ENCODE measurements around the gene CLSTN2.

The CLSTN2 gene

GRCh38 chr3:140199743-140200142 lies 264.8 kb downstream of the CLSTN2 start:
- TF ChIP-seq CTCF (IDR thresholded peaks at IDR 0.05) = no peak
- DNase-seq (ENCODE audit: low spot score) = no peak
- Histone ChIP-seq H3K4me3 (no peak overlapping the region), H3K27ac (no peak overlapping the region)

DNA sequence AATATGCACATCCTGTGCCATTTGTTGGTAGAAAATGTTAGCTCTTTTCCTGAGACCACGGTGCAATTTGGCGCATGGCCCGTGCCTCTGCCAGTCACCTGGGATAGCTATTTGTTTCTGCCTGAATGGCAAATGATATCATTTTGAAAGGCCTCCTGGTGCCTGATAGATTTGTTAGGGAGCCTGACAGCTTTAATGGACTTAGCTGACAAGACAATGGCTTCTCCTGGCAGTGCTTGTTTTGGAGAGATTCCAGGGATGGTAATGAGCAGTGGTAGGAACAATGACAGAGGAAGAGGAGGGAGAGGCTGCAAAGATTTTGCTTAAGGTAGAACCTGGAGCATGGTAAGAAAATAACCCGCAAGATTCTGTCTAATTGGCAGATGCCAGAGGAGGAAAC lies 268.5 kb downstream of the CLSTN2 start:
- H3K4me3 ChIP-seq = no peak overlapping the region
- DNase-seq (ENCODE audit: low spot score) = no peak
- no peak for TF ChIP-seq CTCF (IDR thresholded peaks at IDR 0.05)
- H3K27ac ChIP-seq = no peak overlapping the region

GRCh38 chr3:140204271-140204984 lies 269.4 kb downstream of the CLSTN2 start:
- no peak for TF ChIP-seq CTCF (IDR thresholded peaks at IDR 0.05)
- Histone ChIP-seq H3K27ac (no peak overlapping the region), H3K4me3 (no peak overlapping the region)
- no peak for DNase-seq (ENCODE audit: low spot score)

- no peak for TF ChIP-seq CTCF (IDR thresholded peaks at IDR 0.05)
- DNase-seq (ENCODE audit: low spot score) = no peak
- H3K4me3 ChIP-seq = no peak overlapping the region
- H3K27ac ChIP-seq = no peak overlapping the region
Observed at GRCh38 chr3:140205598-140205997, 270.6 kb downstream of the CLSTN2 start.

GRCh38 chr3:140206196-140207040 lies 271.4 kb downstream of the CLSTN2 start:
- H3K27ac ChIP-seq = no peak overlapping the region
- no peak for DNase-seq (ENCODE audit: low spot score)
- no peak overlapping the region for H3K4me3 ChIP-seq
- no peak for TF ChIP-seq CTCF (IDR thresholded peaks at IDR 0.05)

- H3K4me3 ChIP-seq = no peak overlapping the region
- DNase-seq (ENCODE audit: low spot score) = no peak
- no peak overlapping the region for H3K27ac ChIP-seq
- no peak for TF ChIP-seq CTCF (IDR thresholded peaks at IDR 0.05)
Observed at GRCh38 chr3:140207541-140207940, 272.6 kb downstream of the CLSTN2 start.

DNA sequence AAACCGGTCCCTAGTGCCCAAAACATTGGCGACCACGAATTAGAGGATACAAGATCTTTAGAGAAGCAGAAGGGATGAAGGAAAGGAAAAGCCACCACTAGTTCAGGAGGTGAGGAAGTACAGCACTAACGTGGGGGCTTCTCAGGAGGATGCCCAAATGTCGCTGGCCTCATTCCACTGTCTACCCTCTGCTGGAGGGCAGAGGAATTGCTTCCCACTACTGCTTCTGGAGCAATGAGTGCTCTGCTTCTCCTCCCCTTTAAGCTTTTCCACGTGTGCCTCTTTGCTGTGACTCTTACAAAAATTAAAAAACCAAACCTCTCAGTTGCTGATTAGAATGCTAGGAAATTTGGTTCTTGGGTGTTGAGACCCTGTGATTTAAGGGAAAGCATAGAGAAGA lies 281.3 kb downstream of the CLSTN2 start:
- no peak overlapping the region for H3K4me3 ChIP-seq
- DNase-seq (ENCODE audit: low spot score) = no peak
- TF ChIP-seq CTCF (IDR thresholded peaks at IDR 0.05) = no peak
- no peak overlapping the region for H3K27ac ChIP-seq

Data from coronary artery (tissue), 2 donors.